GM12891 (cell line): ENCODE data around the gene ARHGEF40.

Experiments used
- DNase-seq: peaks from one replicate; pipeline ENCODE4 v3.0.0; 2011; ENCODE audit warnings: low spot score; ENCODE audit not compliant: insufficient read length
- FAIRE-seq: peaks from 2 replicates; lab custom pipeline; 2011; peaks lifted over from hg19 to GRCh38; lab: Jason Lieb, UNC
- PAX5 ChIP-seq: IDR thresholded peaks from 2 replicates; pipeline ENCODE4 v1.6.1; 2011; ENCODE audit warnings: low read length, moderate library complexity, mild to moderate bottlenecking; ENCODE audit not compliant: insufficient read depth, severe bottlenecking
- POLR2A ChIP-seq: IDR thresholded peaks from 2 replicates; pipeline ENCODE4 v1.6.1; 2011; ENCODE audit warnings: low read depth, low read length, control low read depth
- POLR2AphosphoS5 ChIP-seq: IDR thresholded peaks from 2 replicates; pipeline ENCODE4 v1.6.1; 2011; ENCODE audit warnings: low read depth, low read length, control low read depth
- POU2F2 ChIP-seq: IDR thresholded peaks from 2 replicates; pipeline ENCODE4 v1.6.1; 2011; ENCODE audit warnings: low read depth, mild to moderate bottlenecking, control low read depth, low read length, moderate library complexity
- SPI1 ChIP-seq: IDR thresholded peaks from 2 replicates; pipeline ENCODE4 v1.6.1; 2011; ENCODE audit warnings: low read depth, low read length, control low read depth
- TAF1 ChIP-seq: IDR thresholded peaks from 2 replicates; pipeline ENCODE4 v1.6.1; 2011; ENCODE audit warnings: low read depth, low read length, control low read depth

ARHGEF40 gene

DNA sequence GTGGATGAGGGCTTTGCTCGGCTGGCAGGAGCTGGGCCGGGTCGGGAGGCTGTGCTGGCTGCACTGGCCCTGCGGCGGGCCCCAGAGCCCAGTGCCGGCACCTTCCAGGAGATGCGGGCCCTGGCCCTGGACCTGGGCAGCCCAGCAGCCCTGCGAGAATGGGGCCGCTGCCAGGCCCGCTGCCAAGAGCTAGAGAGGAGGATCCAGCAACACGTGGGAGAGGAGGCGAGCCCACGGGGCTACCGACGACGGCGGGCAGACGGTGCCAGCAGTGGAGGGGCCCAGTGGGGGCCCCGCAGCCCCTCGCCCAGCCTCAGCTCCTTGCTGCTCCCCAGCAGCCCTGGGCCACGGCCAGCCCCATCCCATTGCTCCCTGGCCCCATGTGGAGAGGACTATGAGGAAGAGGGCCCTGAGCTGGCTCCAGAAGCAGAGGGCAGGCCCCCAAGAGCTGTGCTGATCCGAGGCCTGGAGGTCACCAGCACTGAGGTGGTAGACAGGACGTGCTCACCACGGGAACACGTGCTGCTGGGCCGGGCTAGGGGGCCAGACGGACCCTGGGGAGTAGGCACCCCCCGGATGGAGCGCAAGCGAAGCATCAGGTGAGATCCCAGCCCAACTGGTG lies 11.5 kb downstream of the ARHGEF40 start:
- DNase-seq (no peak), FAIRE-seq (no peak)
- no peak for TF ChIP-seq TAF1
- no peak for TF ChIP-seq PAX5
- no peak for TF ChIP-seq SPI1
- no peak for TF ChIP-seq POLR2A
- no peak for TF ChIP-seq POLR2AphosphoS5
- no peak for TF ChIP-seq POU2F2

DNA sequence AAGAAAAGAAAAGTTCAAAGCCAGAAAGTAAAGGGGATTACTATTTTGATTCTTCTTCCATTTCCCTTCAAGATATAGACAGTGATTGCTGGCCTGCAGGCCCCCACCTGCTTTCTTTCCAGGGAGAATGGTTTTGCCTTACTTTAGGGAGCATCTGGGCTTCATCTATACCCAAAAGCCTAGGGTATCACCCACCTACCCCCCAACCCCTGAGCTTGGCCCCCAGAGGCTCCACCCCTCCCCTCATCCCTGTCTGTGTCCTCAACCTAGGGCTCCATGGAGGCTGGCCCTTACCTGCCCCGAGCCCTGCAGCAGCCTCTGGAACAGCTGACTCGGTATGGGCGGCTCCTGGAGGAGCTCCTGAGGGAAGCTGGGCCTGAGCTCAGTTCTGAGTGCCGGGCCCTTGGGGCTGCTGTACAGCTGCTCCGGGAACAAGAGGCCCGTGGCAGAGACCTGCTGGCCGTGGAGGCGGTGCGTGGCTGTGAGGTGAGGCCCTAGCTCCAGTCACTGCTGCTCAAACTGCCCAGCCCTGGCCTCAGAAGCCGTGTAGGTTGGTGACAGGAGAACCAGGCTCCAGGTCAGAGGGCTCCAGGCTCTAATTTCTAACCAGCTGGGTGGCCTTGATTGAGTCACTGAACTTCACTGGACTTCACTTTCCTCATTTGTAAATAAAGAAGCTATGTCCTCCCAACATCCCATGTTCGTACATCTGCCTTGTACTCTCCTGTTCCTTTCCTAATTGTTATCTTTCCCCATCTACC lies 13.6 kb downstream of the ARHGEF40 start:
- no peak for TF ChIP-seq POLR2A
- no peak for TF ChIP-seq POLR2AphosphoS5
- no peak for TF ChIP-seq SPI1
- TF ChIP-seq TAF1: no peak
- TF ChIP-seq PAX5: no peak
- no peak for TF ChIP-seq POU2F2
- FAIRE-seq (no peak), DNase-seq (no peak)

DNA sequence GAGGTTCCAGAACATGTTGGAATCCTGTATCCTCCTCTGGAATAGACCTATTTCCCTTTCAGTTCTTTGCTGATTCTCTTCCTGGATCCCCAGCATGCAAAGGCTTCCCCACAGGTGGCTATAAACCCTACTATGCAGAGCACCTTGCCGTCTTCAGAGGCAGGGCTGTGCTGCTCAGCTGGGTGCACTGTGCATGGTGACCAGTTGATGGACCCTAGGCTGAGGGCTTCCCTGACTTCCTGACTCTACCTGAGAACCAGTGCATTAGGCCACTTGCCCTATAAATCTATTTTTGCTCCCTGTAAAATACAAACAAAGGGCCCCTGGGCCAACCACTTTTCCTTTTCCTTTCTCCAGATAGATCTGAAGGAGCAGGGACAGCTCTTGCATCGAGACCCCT lies 14.3 kb downstream of the ARHGEF40 start:
- TF ChIP-seq SPI1 (no peak), PAX5 (no peak), POLR2AphosphoS5 (no peak), POU2F2 (no peak), POLR2A (no peak), TAF1 (no peak)
- DNase-seq: no peak
- FAIRE-seq: no peak

GRCh38 chr14:21084998-21085853 lies 15.1 kb downstream of the ARHGEF40 start:
- no peak for FAIRE-seq
- TF ChIP-seq PAX5 (no peak), TAF1 (no peak), SPI1 (no peak), POLR2AphosphoS5 (no peak), POU2F2 (no peak), POLR2A (no peak)
- no peak for DNase-seq

GRCh38 chr14:21086908-21087293 lies 16.8 kb downstream of the ARHGEF40 start:
- DNase-seq: no peak
- TF ChIP-seq TAF1 (no peak), POU2F2 (no peak), POLR2A (no peak), POLR2AphosphoS5 (no peak), SPI1 (no peak)
- FAIRE-seq: no peak

DNA sequence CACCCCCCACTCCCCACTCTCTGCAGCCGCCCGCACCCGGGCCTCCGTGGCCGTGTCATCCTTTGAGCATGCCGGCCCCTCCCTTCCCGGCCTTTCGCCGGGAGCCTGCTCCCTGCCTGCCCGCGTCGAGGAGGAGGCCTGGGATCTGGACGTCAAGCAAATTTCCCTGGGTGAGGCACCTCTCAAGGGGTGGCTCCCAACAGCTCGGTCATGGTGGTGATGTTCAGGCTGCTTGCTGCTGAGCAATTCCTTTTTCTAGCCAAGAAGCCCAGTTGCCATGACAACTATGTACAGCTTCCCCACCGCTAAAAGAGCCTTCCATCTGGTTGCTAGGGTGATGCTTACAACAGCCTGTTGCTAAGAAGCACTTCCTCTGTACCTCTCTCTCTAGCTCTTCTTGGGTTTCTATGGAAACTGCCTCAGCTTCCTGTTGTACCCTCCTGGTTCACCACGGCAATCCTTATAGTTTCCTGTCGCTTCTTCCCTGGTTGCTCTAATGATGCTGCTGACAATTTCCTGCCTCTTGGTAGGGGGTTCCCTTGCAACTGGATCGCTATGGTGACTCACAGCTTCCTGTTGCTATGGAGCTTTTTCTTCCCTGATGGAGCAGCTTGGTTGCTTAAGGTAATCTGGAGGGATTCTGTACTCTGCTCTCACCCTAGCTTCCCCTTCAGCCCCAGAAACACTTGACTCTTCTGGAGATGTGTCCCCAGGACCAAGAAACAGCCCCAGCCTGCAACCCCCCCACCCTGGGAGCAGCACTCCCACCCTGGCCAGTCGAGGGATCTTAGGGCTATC lies 17.4 kb downstream of the ARHGEF40 start:
- DNase-seq: peak; percentile 67
- TF ChIP-seq PAX5: no peak
- peak; percentile 68 for TF ChIP-seq SPI1

GRCh38 chr14:21088687-21089086 lies 18.6 kb downstream of the ARHGEF40 start:
- DNase-seq: no peak
- no peak for TF ChIP-seq POLR2AphosphoS5
- TF ChIP-seq POU2F2: no peak
- no peak for TF ChIP-seq TAF1
- no peak for TF ChIP-seq SPI1
- no peak for TF ChIP-seq PAX5
- no peak for TF ChIP-seq POLR2A
- no peak for FAIRE-seq

More for the DNA sequence above, 17.4 kb downstream of the ARHGEF40 start:
- FAIRE-seq: no peak

GRCh38 chr14:21089271-21089670 lies 19.2 kb downstream of the ARHGEF40 start:
- DNase-seq (no peak), FAIRE-seq (no peak)
- TF ChIP-seq PAX5: no peak
- TF ChIP-seq TAF1: no peak
- TF ChIP-seq POU2F2: no peak
- no peak for TF ChIP-seq POLR2A
- no peak for TF ChIP-seq SPI1
- no peak for TF ChIP-seq POLR2AphosphoS5

DNA sequence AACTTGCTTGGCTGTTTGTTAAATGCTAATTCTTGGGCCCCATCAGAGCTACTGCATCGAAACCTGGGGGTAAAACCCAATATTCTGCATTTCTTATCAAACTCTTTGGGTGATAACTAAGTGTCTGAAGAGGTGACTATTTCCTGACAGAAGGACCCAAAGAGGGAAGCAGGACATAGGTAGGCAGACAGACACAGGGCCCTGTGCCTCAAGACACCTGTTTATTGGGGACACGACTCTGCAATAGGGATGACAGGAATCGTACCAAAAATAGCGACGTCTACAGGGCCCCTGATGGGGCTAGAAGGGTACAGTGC lies 19.7 kb downstream of the ARHGEF40 start:
- FAIRE-seq (no peak), DNase-seq (no peak)
- no peak for TF ChIP-seq SPI1
- TF ChIP-seq TAF1: no peak
- TF ChIP-seq POU2F2: no peak
- no peak for TF ChIP-seq POLR2AphosphoS5
- no peak for TF ChIP-seq POLR2A
- TF ChIP-seq PAX5: no peak
